Large intestine (tissue), 3 donors: ENCODE measurements around the gene COL5A1. TPM values are rescaled to one million over a fixed set of nuclear protein-coding genes. Genes with fewer than 3 reads are reported as not detected.

Experiments used
- DNase-seq, 2 donors: peaks; one replicate each; pipeline versions ENCODE4 v3.0.0 to v3.0.0-alpha.2; 2013
- H3K27ac ChIP-seq: one replicate; pipeline ENCODE4 v1.5.1; 2013; ENCODE audit warnings: low read length
- H3K27me3 ChIP-seq: 2 replicates; pipeline ENCODE4 v1.6.1; 2013; ENCODE audit warnings: low read length; ENCODE audit not compliant: control insufficient read depth, insufficient read depth
- H3K36me3 ChIP-seq: 2 replicates; pipeline ENCODE4 v1.6.1; 2013; ENCODE audit warnings: low read length; ENCODE audit not compliant: control insufficient read depth, insufficient read depth
- H3K4me1 ChIP-seq: one replicate; pipeline ENCODE4 v1.6.1; 2013; ENCODE audit warnings: low read length; ENCODE audit not compliant: control insufficient read depth, insufficient read depth
- H3K4me3 ChIP-seq: one replicate; pipeline ENCODE4 v1.5.1; 2013; ENCODE audit warnings: low read length
- H3K9me3 ChIP-seq: one replicate; pipeline ENCODE4 v1.6.1; 2013; ENCODE audit warnings: mild to moderate bottlenecking, low read depth, low read length, moderate library complexity; ENCODE audit not compliant: control insufficient read depth
- WGBS: methylation state at CpG from one replicate; pipeline ENCODE4 v1.1.5; 2013; ENCODE audit warnings: low lambda C conversion rate; ENCODE audit not compliant: insufficient coverage; 5-methylcytosine and 5-hydroxymethylcytosine counted together
- polyA plus RNA-seq: library from polyadenylated mRNA; unstranded; fragments of 120-200 nt; gene quantifications from one replicate; pipeline ENCODE4 v1.2.1, GENCODE V29; 2013

COL5A1 gene
- polyA plus RNA-seq, 1 donor = 79.9 TPM

- no peak overlapping the region for H3K27ac ChIP-seq
- no peak for DNase-seq
- H3K9me3 ChIP-seq = no peaks in the 10 kb centered on the region
- H3K4me1 ChIP-seq = no peaks in the 10 kb centered on the region
- no CpG with 5 or more reads among the region's 13 CpGs for WGBS
- no peaks in the 10 kb centered on the region for H3K36me3 ChIP-seq
- H3K27me3 ChIP-seq = no peaks in the 10 kb centered on the region
- no peak overlapping the region for H3K4me3 ChIP-seq
Observed at GRCh38 chr9:134879664-134880483, 238.3 kb downstream of the COL5A1 start.

GRCh38 chr9:134880484-134881312 is 239.1 kb downstream of the COL5A1 start, which contains the start of gene FCN2:
TSS of gene FCN2 (plus strand) at chr9:134880810. CDS start at chr9:134880822, 12 bp downstream.
- H3K4me3 ChIP-seq = no peak within 1 kb of the TSS

GRCh38 chr9:134881313-134881670 is 239.7 kb downstream of the COL5A1 start:
- Histone ChIP-seq H3K9me3 (no peaks in the 10 kb centered on the region), H3K27me3 (no peaks in the 10 kb centered on the region), H3K27ac (no peak overlapping the region), H3K4me3 (no peak overlapping the region), H3K4me1 (no peaks in the 10 kb centered on the region), H3K36me3 (no peaks in the 10 kb centered on the region)
- DNase-seq = no peak
- WGBS = no CpG with 5 or more reads among the region's 13 CpGs

More at GRCh38 chr9:134880484-134881312, 239.1 kb downstream of the COL5A1 start, which contains the start of gene FCN2:
- H3K4me1 ChIP-seq = no peaks in the 10 kb centered on the region
- H3K27ac ChIP-seq = no peak within 1 kb of the TSS
- H3K36me3 ChIP-seq = no peaks in the 10 kb centered on the region
- no peak for DNase-seq
- H3K27me3 ChIP-seq = no peaks in the 10 kb centered on the region
- WGBS = no CpG with 5 or more reads among the region's 25 CpGs
- H3K9me3 ChIP-seq = no peaks in the 10 kb centered on the region

GRCh38 chr9:134882204-134882785 is 240.7 kb downstream of the COL5A1 start:
- Histone ChIP-seq H3K36me3 (no peaks in the 10 kb centered on the region), H3K9me3 (no peaks in the 10 kb centered on the region), H3K27ac (no peak overlapping the region), H3K4me3 (no peak overlapping the region), H3K27me3 (no peaks in the 10 kb centered on the region), H3K4me1 (no peaks in the 10 kb centered on the region)
- DNase-seq = no peak
- WGBS = no CpG with 5 or more reads among the region's 3 CpGs

- no peaks in the 10 kb centered on the region for H3K9me3 ChIP-seq
- WGBS = no CpG with 5 or more reads among the region's 18 CpGs
- no peaks in the 10 kb centered on the region for H3K4me1 ChIP-seq
- no peak overlapping the region for H3K27ac ChIP-seq
- no peak for DNase-seq
- H3K36me3 ChIP-seq = no peaks in the 10 kb centered on the region
- H3K4me3 ChIP-seq = no peak overlapping the region
- peaks cover 4% of the 10 kb centered on the region for H3K27me3 ChIP-seq
Observed at GRCh38 chr9:134883040-134883782, 241.6 kb downstream of the COL5A1 start.

- Histone ChIP-seq H3K4me1 (no peaks in the 10 kb centered on the region), H3K36me3 (no peaks in the 10 kb centered on the region), H3K27ac (no peak overlapping the region), H3K27me3 (peaks cover 4% of the 10 kb centered on the region), H3K9me3 (no peaks in the 10 kb centered on the region), H3K4me3 (no peak overlapping the region)
- DNase-seq = no peak
- WGBS = no CpG with 5 or more reads among the region's 8 CpGs
Observed at GRCh38 chr9:134884492-134884891, 242.9 kb downstream of the COL5A1 start.

- Histone ChIP-seq H3K36me3 (no peaks in the 10 kb centered on the region), H3K9me3 (no peaks in the 10 kb centered on the region), H3K4me1 (no peaks in the 10 kb centered on the region), H3K27me3 (peaks cover 4% of the 10 kb centered on the region), H3K27ac (no peak overlapping the region), H3K4me3 (no peak overlapping the region)
- no peak for DNase-seq
- no CpG with 5 or more reads among the region's 22 CpGs for WGBS
Observed at GRCh38 chr9:134885001-134885678, 243.5 kb downstream of the COL5A1 start.

- Histone ChIP-seq H3K4me3 (no peak overlapping the region), H3K27ac (no peak overlapping the region), H3K27me3 (peaks cover 4% of the 10 kb centered on the region), H3K9me3 (no peaks in the 10 kb centered on the region), H3K4me1 (no peaks in the 10 kb centered on the region), H3K36me3 (no peaks in the 10 kb centered on the region)
- WGBS = no CpG with 5 or more reads among the region's 24 CpGs
- no peak for DNase-seq
Observed at GRCh38 chr9:134885679-134886412, 244.2 kb downstream of the COL5A1 start.

- Histone ChIP-seq H3K4me3 (no peak overlapping the region), H3K27me3 (peaks cover 4% of the 10 kb centered on the region), H3K9me3 (no peaks in the 10 kb centered on the region), H3K4me1 (no peaks in the 10 kb centered on the region), H3K36me3 (no peaks in the 10 kb centered on the region), H3K27ac (no peak overlapping the region)
- no CpG with 5 or more reads among the region's 11 CpGs for WGBS
- DNase-seq = no peak
Observed at GRCh38 chr9:134886413-134886913, 244.9 kb downstream of the COL5A1 start.
